ENCODE results near the gene FASTKD2.

The FASTKD2 gene

GRCh38 chr2:206831442-206831995 is 66.1 kb downstream of the FASTKD2 start:
- Histone ChIP-seq H3K4me1 (ENCODE audit: control insufficient read depth in 5 of 5, insufficient read depth in 5 of 5, low read length in 5 of 5) (peaks cover 0 to 38% (median 28%) of the 10 kb centered on the region in 5 donors), H3K9me3 (ENCODE audit: control insufficient read depth in 5 of 5, low read length in 5 of 5) (peaks cover 3 to 15% (median 9%) of the 10 kb centered on the region in 5 donors), H3K27me3 (ENCODE audit: control insufficient read depth in 5 of 5, insufficient read depth in 4 of 5, low read length in 5 of 5) (no peaks in the 10 kb centered on the region), H3K27ac (ENCODE audit: low read depth, low read length) (peak overlapping the region; percentile 82), H3K36me3 (ENCODE audit: control insufficient read depth in 5 of 5, insufficient read depth in 5 of 5, low read length in 5 of 5) (no peaks in the 10 kb centered on the region), H3K9ac (ENCODE audit: low read length in 5 of 5) (no peak overlapping the region), H3K4me3 (ENCODE audit: low read depth in 1 of 5, low read length in 5 of 5) (no peak overlapping the region)

GRCh38 chr2:206832873-206833272 is 67.5 kb downstream of the FASTKD2 start:
- H3K9me3 ChIP-seq (ENCODE audit: control insufficient read depth in 5 of 5, low read length in 5 of 5) = peaks cover 3 to 15% (median 9%) of the 10 kb centered on the region in 5 donors
- H3K9ac ChIP-seq (ENCODE audit: low read length in 5 of 5) = peak overlapping the region in 1 of 5 donors; percentile 54
- H3K27me3 ChIP-seq (ENCODE audit: control insufficient read depth in 5 of 5, insufficient read depth in 4 of 5, low read length in 5 of 5) = no peaks in the 10 kb centered on the region
- H3K4me1 ChIP-seq (ENCODE audit: control insufficient read depth in 5 of 5, insufficient read depth in 5 of 5, low read length in 5 of 5) = peaks cover 0 to 38% (median 28%) of the 10 kb centered on the region in 5 donors
- peak overlapping the region; percentile 82 for H3K27ac ChIP-seq (ENCODE audit: low read depth, low read length)
- H3K4me3 ChIP-seq (ENCODE audit: low read depth in 1 of 5, low read length in 5 of 5) = peak overlapping the region in 1 of 5 donors; percentile 4
- H3K36me3 ChIP-seq (ENCODE audit: control insufficient read depth in 5 of 5, insufficient read depth in 5 of 5, low read length in 5 of 5) = no peaks in the 10 kb centered on the region

GRCh38 chr2:206833291-206833690 is 67.9 kb downstream of the FASTKD2 start:
- Histone ChIP-seq H3K27ac (ENCODE audit: low read depth, low read length) (peak overlapping the region; percentile 82), H3K9ac (ENCODE audit: low read length in 5 of 5) (no peak overlapping the region), H3K4me1 (ENCODE audit: control insufficient read depth in 5 of 5, insufficient read depth in 5 of 5, low read length in 5 of 5) (peaks cover 0 to 33% (median 24%) of the 10 kb centered on the region in 5 donors), H3K27me3 (ENCODE audit: control insufficient read depth in 5 of 5, insufficient read depth in 4 of 5, low read length in 5 of 5) (no peaks in the 10 kb centered on the region), H3K36me3 (ENCODE audit: control insufficient read depth in 5 of 5, insufficient read depth in 5 of 5, low read length in 5 of 5) (no peaks in the 10 kb centered on the region), H3K4me3 (ENCODE audit: low read depth in 1 of 5, low read length in 5 of 5) (peak overlapping the region in 1 of 5 donors; percentile 4), H3K9me3 (ENCODE audit: control insufficient read depth in 5 of 5, low read length in 5 of 5) (peaks cover 3 to 15% (median 9%) of the 10 kb centered on the region in 5 donors)

- Histone ChIP-seq H3K4me3 (ENCODE audit: low read depth in 1 of 5, low read length in 5 of 5) (no peak overlapping the region), H3K27ac (ENCODE audit: low read depth, low read length) (no peak overlapping the region), H3K4me1 (ENCODE audit: control insufficient read depth in 5 of 5, insufficient read depth in 5 of 5, low read length in 5 of 5) (peaks cover 0 to 23% (median 16%) of the 10 kb centered on the region in 5 donors), H3K9ac (ENCODE audit: low read length in 5 of 5) (no peak overlapping the region), H3K9me3 (ENCODE audit: control insufficient read depth in 5 of 5, low read length in 5 of 5) (peaks cover 3 to 18% (median 11%) of the 10 kb centered on the region in 5 donors), H3K36me3 (ENCODE audit: control insufficient read depth in 5 of 5, insufficient read depth in 5 of 5, low read length in 5 of 5) (no peaks in the 10 kb centered on the region), H3K27me3 (ENCODE audit: control insufficient read depth in 5 of 5, insufficient read depth in 4 of 5, low read length in 5 of 5) (no peaks in the 10 kb centered on the region)
These were observed 71.3 kb downstream of the FASTKD2 start for GRCh38 chr2:206836722-206837121.

GRCh38 chr2:206837775-206838174 is 72.4 kb downstream of the FASTKD2 start:
- peaks cover 0 to 12% (median 6%) of the 10 kb centered on the region in 5 donors for H3K4me1 ChIP-seq (ENCODE audit: control insufficient read depth in 5 of 5, insufficient read depth in 5 of 5, low read length in 5 of 5)
- no peaks in the 10 kb centered on the region for H3K27me3 ChIP-seq (ENCODE audit: control insufficient read depth in 5 of 5, insufficient read depth in 4 of 5, low read length in 5 of 5)
- H3K36me3 ChIP-seq (ENCODE audit: control insufficient read depth in 5 of 5, insufficient read depth in 5 of 5, low read length in 5 of 5) = no peaks in the 10 kb centered on the region
- H3K9me3 ChIP-seq (ENCODE audit: control insufficient read depth in 5 of 5, low read length in 5 of 5) = peaks cover 3 to 18% (median 11%) of the 10 kb centered on the region in 5 donors
- H3K9ac ChIP-seq (ENCODE audit: low read length in 5 of 5) = no peak overlapping the region
- H3K4me3 ChIP-seq (ENCODE audit: low read depth in 1 of 5, low read length in 5 of 5) = no peak overlapping the region
- no peak overlapping the region for H3K27ac ChIP-seq (ENCODE audit: low read depth, low read length)

GRCh38 chr2:206838690-206839089 is 73.3 kb downstream of the FASTKD2 start:
- H3K27ac ChIP-seq (ENCODE audit: low read depth, low read length) = no peak overlapping the region
- H3K9me3 ChIP-seq (ENCODE audit: control insufficient read depth in 5 of 5, low read length in 5 of 5) = peaks cover 3 to 14% (median 9%) of the 10 kb centered on the region in 5 donors
- no peak overlapping the region for H3K4me3 ChIP-seq (ENCODE audit: low read depth in 1 of 5, low read length in 5 of 5)
- H3K27me3 ChIP-seq (ENCODE audit: control insufficient read depth in 5 of 5, insufficient read depth in 4 of 5, low read length in 5 of 5) = no peaks in the 10 kb centered on the region
- H3K36me3 ChIP-seq (ENCODE audit: control insufficient read depth in 5 of 5, insufficient read depth in 5 of 5, low read length in 5 of 5) = no peaks in the 10 kb centered on the region
- peaks cover 0 to 4% (median 0%) of the 10 kb centered on the region in 5 donors for H3K4me1 ChIP-seq (ENCODE audit: control insufficient read depth in 5 of 5, insufficient read depth in 5 of 5, low read length in 5 of 5)
- no peak overlapping the region for H3K9ac ChIP-seq (ENCODE audit: low read length in 5 of 5)

GRCh38 chr2:206840999-206841398 is 75.6 kb downstream of the FASTKD2 start:
- peaks cover 0 to 5% (median 2%) of the 10 kb centered on the region in 5 donors for H3K9me3 ChIP-seq (ENCODE audit: control insufficient read depth in 5 of 5, low read length in 5 of 5)
- H3K9ac ChIP-seq (ENCODE audit: low read length in 5 of 5) = no peak overlapping the region
- H3K27me3 ChIP-seq (ENCODE audit: control insufficient read depth in 5 of 5, insufficient read depth in 4 of 5, low read length in 5 of 5) = no peaks in the 10 kb centered on the region
- H3K4me1 ChIP-seq (ENCODE audit: control insufficient read depth in 5 of 5, insufficient read depth in 5 of 5, low read length in 5 of 5) = peaks cover 0 to 4% (median 0%) of the 10 kb centered on the region in 5 donors
- no peak overlapping the region for H3K4me3 ChIP-seq (ENCODE audit: low read depth in 1 of 5, low read length in 5 of 5)
- H3K36me3 ChIP-seq (ENCODE audit: control insufficient read depth in 5 of 5, insufficient read depth in 5 of 5, low read length in 5 of 5) = no peaks in the 10 kb centered on the region
- no peak overlapping the region for H3K27ac ChIP-seq (ENCODE audit: low read depth, low read length)
